Left lung (tissue), 10 donors: ENCODE measurements around the gene TRPV5. TPM values are rescaled to one million over a fixed set of nuclear protein-coding genes. Genes with fewer than 3 reads are reported as not detected.

Experiments
- ATAC-seq: fragments of 200-7000 bp; cut with Tn5 transposase; one replicate; pipeline ENCODE4 v1.9.1; 2020; ENCODE audit warnings: moderate library complexity
- DNase-seq, 4 donors: peaks; one replicate each; pipeline ENCODE4 v3.0.0-alpha.2; 2013 to 2020
- H3K27ac ChIP-seq, 2 donors: fragments of 200-600 bp; sonication (generic) in 1 of 2; one replicate each; pipeline versions ENCODE4 v1.5.0 to v1.8.0; 2020 to 2021
- H3K27me3 ChIP-seq, 2 donors: fragments of 200-600 bp; sonication (generic) in 1 of 2; one replicate each; pipeline versions ENCODE4 v1.5.0 to v1.8.0; 2020 to 2021
- H3K36me3 ChIP-seq, 2 donors: fragments of 200-600 bp; sonication (generic) in 1 of 2; one replicate each; pipeline versions ENCODE4 v1.5.0 to v1.8.0; 2020 to 2021
- H3K4me1 ChIP-seq, 2 donors: fragments of 200-600 bp; one replicate each; pipeline ENCODE4 v1.8.0; 2021
- H3K4me3 ChIP-seq, 2 donors: fragments of 200-600 bp; sonication (generic) in 1 of 2; one replicate each; pipeline versions ENCODE4 v1.5.0 to v1.8.0; 2020 to 2021; ENCODE audit warnings: mild to moderate bottlenecking in 1 of 2
- H3K9me3 ChIP-seq, 2 donors: fragments of 200-600 bp; sonication (generic) in 1 of 2; one replicate each; pipeline versions ENCODE4 v1.5.0 to v1.8.0; 2020 to 2021
- CTCF ChIP-seq, 2 donors: fragments of 200-600 bp; sonication (generic) in 1 of 2; IDR thresholded peaks; one replicate each; pipeline versions ENCODE4 v1.5.0 to v1.8.0; 2021; ENCODE audit warnings: antibody characterized with exemption in 2 of 2
- intact Hi-C, 2 donors: fragments of 100-400 bp; cut with DNase I; formaldehyde crosslinking; loops; one replicate each; pipeline versions ENCODE4 v1.11.2 to v1.14.2; 2022
- polyA plus RNA-seq, 6 donors: library from polyadenylated mRNA; unstranded; fragments of 120-200 nt; gene quantifications; one replicate each; pipeline ENCODE4 v1.2.1, GENCODE V29; 2013; ENCODE audit not compliant: insufficient read length in 6 of 6
- total RNA-seq, 2 donors: library from RNA; stranded (reverse); fragmentation: NEBNext Ultra II Directional; extraction: Animal tissue kit (Norgen Biotek cat#: 25700); gene quantifications; one replicate each; pipeline ENCODE4 v1.2.1, GENCODE V29; 2021
- donor health status: DM: no; HTN: yes; CAD: no.
- donor health status: DM: no; HTN: no; CAD: no.

TRPV5 gene
- total and polyA plus RNA-seq, 8 donors, result 0.10 to 0.25 (median 0.16) TPM; not detected in 2

DNA sequence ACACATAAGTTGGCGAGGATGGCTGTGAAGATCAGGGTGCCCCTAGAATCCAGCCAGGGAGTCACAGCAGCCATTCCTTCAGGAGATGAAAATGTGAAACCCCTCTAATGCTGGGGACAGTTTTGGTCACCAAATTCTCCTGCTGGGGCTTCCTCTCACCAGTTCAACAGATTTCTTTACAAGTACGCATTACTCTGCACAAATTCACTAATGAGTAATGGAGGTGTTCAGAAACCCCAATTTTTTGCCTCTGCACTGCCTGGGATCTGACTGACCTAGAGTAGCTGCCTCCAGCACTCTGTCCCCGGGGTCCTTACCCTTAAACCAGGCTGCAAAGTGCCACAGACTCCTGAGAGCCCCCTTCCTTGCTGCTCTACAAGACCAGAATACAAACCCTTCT lies 16.1 kb downstream of the TRPV5 start:
- DNase-seq, result no peak
- no peaks in the 10 kb centered on the region for H3K27me3 ChIP-seq
- H3K9me3 ChIP-seq, result no peaks in the 10 kb centered on the region
- no peaks in the 10 kb centered on the region for H3K4me1 ChIP-seq
- no peaks in the 10 kb centered on the region for H3K36me3 ChIP-seq
- H3K27ac ChIP-seq, result no peak overlapping the region
- intact Hi-C loops, result no loop called here
- no peak for TF ChIP-seq CTCF (IDR thresholded peaks at IDR 0.05)
- no peak overlapping the region for H3K4me3 ChIP-seq
- ATAC-seq, result no peak

DNA sequence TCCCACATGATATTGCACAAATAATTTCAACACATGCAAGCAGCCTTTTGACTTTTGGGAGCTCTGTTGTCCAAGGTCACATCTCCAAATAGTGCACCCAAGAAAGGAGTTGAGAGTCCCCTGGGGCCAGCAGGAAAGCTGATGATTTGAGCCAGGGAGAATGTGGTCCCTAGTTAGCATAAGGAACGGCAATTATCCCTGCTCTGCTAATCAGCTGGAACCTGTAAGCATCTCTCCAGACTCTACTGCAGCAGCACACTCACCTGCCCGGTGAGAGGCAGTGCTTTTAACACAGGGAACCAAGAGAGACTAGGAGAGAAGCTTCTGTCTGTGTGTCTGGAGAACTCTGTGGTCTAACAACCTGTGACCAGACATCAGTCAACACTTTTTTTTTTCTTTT lies 17.0 kb downstream of the TRPV5 start:
- ATAC-seq (no peak), DNase-seq (no peak)
- Histone ChIP-seq H3K27me3 (no peaks in the 10 kb centered on the region), H3K4me3 (no peak overlapping the region), H3K9me3 (no peaks in the 10 kb centered on the region), H3K27ac (no peak overlapping the region), H3K36me3 (no peaks in the 10 kb centered on the region), H3K4me1 (no peaks in the 10 kb centered on the region)
- intact Hi-C loops, result no loop called here
- no peak for TF ChIP-seq CTCF (IDR thresholded peaks at IDR 0.05)

- Histone ChIP-seq H3K27ac (no peak overlapping the region), H3K4me1 (peaks cover 0 to 4% of the 10 kb centered on the region in 2 donors), H3K27me3 (no peaks in the 10 kb centered on the region), H3K4me3 (no peak overlapping the region), H3K9me3 (no peaks in the 10 kb centered on the region), H3K36me3 (no peaks in the 10 kb centered on the region)
- TF ChIP-seq CTCF (IDR thresholded peaks at IDR 0.05), result no peak
- intact Hi-C loops, result no loop called here
- ATAC-seq, result no peak
- no peak for DNase-seq
Observed at GRCh38 chr7:142915315-142915714, 18.2 kb downstream of the TRPV5 start.

- no peak for DNase-seq
- intact Hi-C loops, result no loop called here
- no peaks in the 10 kb centered on the region for H3K36me3 ChIP-seq
- H3K4me3 ChIP-seq, result no peak overlapping the region
- ATAC-seq, result no peak
- no peaks in the 10 kb centered on the region for H3K9me3 ChIP-seq
- no peaks in the 10 kb centered on the region for H3K27me3 ChIP-seq
- no peak for TF ChIP-seq CTCF (IDR thresholded peaks at IDR 0.05)
- H3K27ac ChIP-seq, result no peak overlapping the region
- H3K4me1 ChIP-seq, result peaks cover 0 to 16% of the 10 kb centered on the region in 2 donors
Observed at GRCh38 chr7:142914121-142914520, 19.4 kb downstream of the TRPV5 start.

DNA sequence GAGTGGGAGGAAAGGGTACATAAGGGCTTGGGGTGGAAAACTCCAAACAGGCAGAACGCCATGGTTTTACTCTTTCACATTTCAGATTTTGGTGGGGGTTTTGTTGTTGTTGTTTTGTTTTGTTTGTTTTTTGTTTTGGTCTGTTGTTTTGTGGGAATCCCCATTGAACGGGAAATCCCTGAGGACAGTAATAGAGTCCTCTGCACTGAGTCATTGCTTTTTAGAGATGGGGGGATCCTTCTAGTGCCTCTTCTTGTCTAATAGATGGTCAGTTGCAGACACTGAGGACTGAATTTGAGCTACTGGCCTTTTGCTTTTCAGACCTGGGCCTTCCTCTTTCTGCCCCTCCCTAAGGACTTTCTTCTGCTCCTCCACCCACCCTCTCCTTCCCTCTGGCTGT lies 20.0 kb downstream of the TRPV5 start:
- Histone ChIP-seq H3K36me3 (no peaks in the 10 kb centered on the region), H3K4me3 (no peak overlapping the region)
- no peak for ATAC-seq

More for the DNA sequence above, 20.0 kb downstream of the TRPV5 start:
- DNase-seq, result no peak
- Histone ChIP-seq H3K9me3 (no peaks in the 10 kb centered on the region), H3K27me3 (no peaks in the 10 kb centered on the region), H3K27ac (no peak overlapping the region), H3K4me1 (peaks cover 0 to 20% of the 10 kb centered on the region in 2 donors)
- intact Hi-C loops, result no loop called here
- TF ChIP-seq CTCF (IDR thresholded peaks at IDR 0.05), result no peak
